Aortic smooth muscle cell (primary cell): ENCODE measurements around the gene ARHGAP40. TPM values are rescaled to one million over a fixed set of nuclear protein-coding genes. Genes with fewer than 3 reads are reported as not detected.

Source experiments
- total RNA-seq: library from RNA; depleted of rRNA; stranded (reverse); fragments of >200 nt; gene quantifications from 2 replicates; pipeline ENCODE4 v1.2.3, GENCODE V29; 2014

ARHGAP40 gene
- total RNA-seq, result not detected in 2 replicates

GRCh38 chr20:38601216-38602184, at the start of gene ARHGAP40:
TSS of gene ARHGAP40 (plus strand) at chr20:38601809.

GRCh38 chr20:38581013-38581412, 20.6 kb upstream of the ARHGAP40 start, which contains the start of gene ADIG:
TSS of gene ADIG (plus strand) at chr20:38581197. CDS start at chr20:38581251, 54 bp downstream.

Other genes starting within 250 kb of the ARHGAP40 start
- 3.9 and 6.1 TPM in 2 replicates for gene SNHG17, start 166.5 kb upstream of the ARHGAP40 start, total RNA-seq
- 20.7 and 26.0 TPM in 2 replicates for gene RALGAPB, start 129.0 kb upstream of the ARHGAP40 start, total RNA-seq
- not detected in 2 replicates for gene ADIG, start 20.6 kb upstream of the ARHGAP40 start, total RNA-seq
- gene SLC32A1, start 122.7 kb downstream of the ARHGAP40 start, total RNA-seq, result not detected in 2 replicates
- 4.5 and 4.6 TPM in 2 replicates for gene ACTR5, start 146.7 kb downstream of the ARHGAP40 start, total RNA-seq
- 0.75 and 1.5 TPM in 2 replicates for gene PPP1R16B, start 203.9 kb downstream of the ARHGAP40 start, total RNA-seq